Pancreas (tissue), 10 donors: ENCODE data around the gene EWSR1. TPM values are rescaled to one million over a fixed set of nuclear protein-coding genes. Genes with fewer than 3 reads are reported as not detected.

Experiments
- ATAC-seq, 4 donors: fragments of 200-7000 bp; cut with Tn5 transposase; one replicate each; pipeline versions ENCODE4 v1.8.0 to v1.9.1; 2020; ENCODE audit warnings: mild to moderate bottlenecking in 4 of 4, moderate library complexity in 4 of 4
- DNase-seq, 6 donors: peaks; one replicate each; pipeline ENCODE4 v3.0.0-alpha.2; 2020
- FAIRE-seq: peaks from 2 replicates; lab custom pipeline; 2012; peaks lifted over from hg19 to GRCh38; lab: Jason Lieb, UNC
- H3K27ac ChIP-seq, 4 donors: fragments of 200-600 bp; sonication (generic); 1 replicate in 3 of 4; 2 replicates in 1 of 4; pipeline versions ENCODE4 v1.5.0 to v1.8.0; 2020
- H3K27me3 ChIP-seq, 4 donors: fragments of 200-600 bp; one replicate each; pipeline ENCODE4 v1.8.0; 2021
- H3K36me3 ChIP-seq, 3 donors: fragments of 200-600 bp; sonication (generic) in 1 of 3; one replicate each; pipeline versions ENCODE4 v1.5.0 to v1.8.0; 2020 to 2021
- H3K4me1 ChIP-seq, 3 donors: fragments of 200-600 bp; one replicate each; pipeline ENCODE4 v1.8.0; 2021
- H3K4me3 ChIP-seq, 4 donors: fragments of 200-600 bp; sonication (generic) in 2 of 4; one replicate each; pipeline versions ENCODE4 v1.5.0 to v1.8.0; 2020 to 2021
- H3K9me3 ChIP-seq, 4 donors: fragments of 200-600 bp; one replicate each; pipeline ENCODE4 v1.8.0; 2021
- CTCF ChIP-seq, 4 donors: fragments of 200-600 bp; sonication (generic) in 3 of 4; IDR thresholded peaks; one replicate each; pipeline versions ENCODE4 v1.5.0 to v1.8.0; 2021; ENCODE audit warnings: antibody characterized with exemption in 4 of 4
- WGBS, 2 donors: extraction: QIAGEN DNeasy Blood & Tissue Kit; methylation state at CpG; one replicate each; pipeline ENCODE4 v1.1.7; 2013; 5-methylcytosine and 5-hydroxymethylcytosine counted together
- intact Hi-C, 3 donors: fragments of 100-400 bp; cut with DNase I; formaldehyde crosslinking; loops; one replicate each; pipeline versions ENCODE4 v1.11.1 to v1.14.2; 2022
- polyA plus RNA-seq, 2 donors: library from polyadenylated mRNA; stranded (reverse); fragments of 200-250 nt; gene quantifications; one replicate each; pipeline ENCODE4 v1.2.3, GENCODE V29; 2013
- total RNA-seq, 6 donors: library from RNA; stranded (reverse); fragmentation: NEBNext Ultra II Directional in 4 of 6; extraction: Animal tissue kit (Norgen Biotek cat#: 25700) in 4 of 6; gene quantifications; one replicate each; pipeline versions ENCODE4 v1.2.1 to v1.2.4, GENCODE V29; 2021 to 2023
- donor health status: healthy with polysubstance abuse.
- donor health status: DM: no; HTN: no; CAD: no; lungs with moderate emphysema.
- donor health status: DM: no; HTN: no; CAD: no.
- donor health status: control.
- donor health status: control.
- donor health status: Bipolar disorder and iron deficiency.
- donor health status: DM: yes; HTN: yes; CAD: no.
- donor health status: DM: no; HTN: no; CAD: no.
- donor health status: DM: no; HTN: no; CAD: no.
- donor health status: DM: yes; HTN: yes; CAD: no.

The EWSR1 gene
- total and polyA plus RNA-seq, 8 donors: 49.2 to 257 (median 101) TPM

- no peak for ATAC-seq
- no peak overlapping the region for H3K4me3 ChIP-seq
- no peak for TF ChIP-seq CTCF (IDR thresholded peaks at IDR 0.05)
- whole genome bisulfite sequencing, 2 donors: 84 to 88% methylated on average over 10 to 14 of the region's 14 CpGs
- H3K4me1 ChIP-seq: no peaks in the 10 kb centered on the region
- intact Hi-C loops: no loop called here
- FAIRE-seq: no peak
- H3K27ac ChIP-seq: no peak overlapping the region
- DNase-seq: no peak
- H3K36me3 ChIP-seq: peaks cover 0 to 40% (median 7%) of the 10 kb centered on the region in 3 donors
- H3K9me3 ChIP-seq: no peaks in the 10 kb centered on the region
- no peaks in the 10 kb centered on the region for H3K27me3 ChIP-seq
Measured at GRCh38 chr22:29331658-29332300, 63.7 kb downstream of the EWSR1 start.

- 96 to 98% methylated on average over 8 of the region's 8 CpGs for WGBS, 2 donors
- peaks cover 0 to 43% (median 10%) of the 10 kb centered on the region in 3 donors for H3K36me3 ChIP-seq
- H3K9me3 ChIP-seq: no peaks in the 10 kb centered on the region
- H3K4me3 ChIP-seq: no peak overlapping the region
- TF ChIP-seq CTCF (IDR thresholded peaks at IDR 0.05): no peak
- H3K27ac ChIP-seq: no peak overlapping the region
- no peaks in the 10 kb centered on the region for H3K27me3 ChIP-seq
- no peaks in the 10 kb centered on the region for H3K4me1 ChIP-seq
- ATAC-seq (no peak), DNase-seq (peak in 1 of 6 donors; percentile 1), FAIRE-seq (no peak)
- intact Hi-C loops: no loop called here
Measured at GRCh38 chr22:29332886-29333496, 64.9 kb downstream of the EWSR1 start.

- no peak for FAIRE-seq
- no peak for ATAC-seq
- Histone ChIP-seq H3K9me3 (no peaks in the 10 kb centered on the region), H3K27me3 (no peaks in the 10 kb centered on the region), H3K27ac (no peak overlapping the region), H3K4me3 (no peak overlapping the region), H3K36me3 (peaks cover 0 to 43% (median 8%) of the 10 kb centered on the region in 3 donors), H3K4me1 (no peaks in the 10 kb centered on the region)
- TF ChIP-seq CTCF (IDR thresholded peaks at IDR 0.05): no peak
- WGBS, 2 donors: 92 to 94% methylated on average over 7 of the region's 7 CpGs
- DNase-seq: no peak
- intact Hi-C loops: no loop called here
Measured at GRCh38 chr22:29334148-29334547, 66.1 kb downstream of the EWSR1 start.

GRCh38 chr22:29334696-29335344, 66.8 kb downstream of the EWSR1 start:
- FAIRE-seq (no peak), ATAC-seq (peak in 2 of 4 donors; percentile 4 to 9), DNase-seq (no peak)
- WGBS, 2 donors: 89 to 92% methylated on average over 12 of the region's 12 CpGs
- no peak for TF ChIP-seq CTCF (IDR thresholded peaks at IDR 0.05)
- Histone ChIP-seq H3K27ac (no peak overlapping the region), H3K27me3 (no peaks in the 10 kb centered on the region), H3K9me3 (no peaks in the 10 kb centered on the region), H3K4me1 (no peaks in the 10 kb centered on the region), H3K4me3 (no peak overlapping the region), H3K36me3 (peaks cover 0 to 41% (median 8%) of the 10 kb centered on the region in 3 donors)
- intact Hi-C loops: no loop called here
